G401 (cell line): ENCODE measurements around the gene SERTAD1. TPM values are rescaled to one million over a fixed set of nuclear protein-coding genes. Genes with fewer than 3 reads are reported as not detected.
"Not testable (repeated sequence)": the region's sequence is repeated elsewhere in the genome, so short reads cannot be mapped to it uniquely, and the experiment has no call there.

Experiments used
- DNase-seq: peaks from one replicate; pipeline ENCODE4 v3.0.0-alpha.2; 2015; ENCODE audit warnings: low spot score
- in situ Hi-C: cut with HindIII; loops from 2 replicates; pipeline ENCODE4 v1.10.0; 2016; ENCODE audit warnings: low sequenced_read_pairs, mixed read lengths
- total RNA-seq: library from RNA; depleted of rRNA; stranded (reverse); fragments of >200 nt; shearing (Covaris generic); gene quantifications from 2 replicates; pipeline ENCODE4 v1.2.3, GENCODE V29; 2014

Gene SERTAD1
- total RNA-seq, 1 experiment from 2014 or later = 24.4 TPM

DNA sequence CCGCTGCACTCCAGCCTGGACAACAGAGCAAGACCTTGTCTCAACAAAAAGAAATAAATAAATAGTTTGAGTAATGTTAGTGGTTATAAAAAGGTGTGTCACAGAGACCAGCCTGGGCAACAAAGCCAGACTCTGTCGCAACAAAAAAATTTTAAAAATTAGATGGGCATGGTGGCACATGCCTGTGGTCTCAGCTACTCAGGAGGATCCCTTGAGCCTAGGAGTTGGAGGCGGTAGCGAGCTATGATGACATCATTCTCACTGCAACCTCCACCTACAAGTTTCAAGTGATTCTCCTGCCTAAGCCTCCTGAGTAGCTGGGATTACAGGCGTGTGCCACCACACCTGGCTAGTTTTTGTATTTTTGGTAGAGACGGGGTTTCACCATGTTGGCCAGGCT, 28.2 kb upstream of the SERTAD1 start:
- in situ Hi-C loops, DNase-seq: not testable (repeated sequence)

DNA sequence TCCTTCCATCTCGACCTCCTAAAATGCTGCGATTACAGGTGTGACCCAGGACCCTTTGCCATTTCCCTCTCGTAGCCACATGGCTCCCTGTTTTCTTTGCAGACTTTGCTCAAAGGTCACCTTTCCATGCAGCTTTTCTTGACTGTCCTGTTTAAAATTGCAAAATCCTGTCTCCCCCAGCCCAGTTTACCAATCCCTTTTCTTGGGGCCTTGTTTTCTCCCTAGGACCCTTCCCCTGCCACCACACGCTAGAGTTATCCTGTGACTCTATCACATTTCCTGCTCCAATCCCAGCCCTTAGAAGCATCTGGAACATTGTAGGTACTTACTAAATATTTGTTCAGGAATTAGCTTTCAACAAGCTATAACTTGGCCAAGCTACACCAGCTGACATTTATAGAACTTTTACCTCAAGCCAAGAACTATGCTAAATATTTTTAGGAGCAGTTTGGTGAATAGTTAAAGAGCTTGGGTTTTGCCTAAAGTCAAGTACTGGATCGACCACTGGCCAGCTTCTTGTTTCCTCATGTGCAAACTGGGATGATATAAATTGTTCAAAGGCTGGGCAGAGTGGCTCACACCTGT, 27.5 kb upstream of the SERTAD1 start:
- in situ Hi-C loops = no loop called here
- no peak for DNase-seq

- no peak for DNase-seq
- in situ Hi-C loops = no loop called here
Measured at GRCh38 chr19:40452016-40452415, 26.2 kb upstream of the SERTAD1 start.

DNA sequence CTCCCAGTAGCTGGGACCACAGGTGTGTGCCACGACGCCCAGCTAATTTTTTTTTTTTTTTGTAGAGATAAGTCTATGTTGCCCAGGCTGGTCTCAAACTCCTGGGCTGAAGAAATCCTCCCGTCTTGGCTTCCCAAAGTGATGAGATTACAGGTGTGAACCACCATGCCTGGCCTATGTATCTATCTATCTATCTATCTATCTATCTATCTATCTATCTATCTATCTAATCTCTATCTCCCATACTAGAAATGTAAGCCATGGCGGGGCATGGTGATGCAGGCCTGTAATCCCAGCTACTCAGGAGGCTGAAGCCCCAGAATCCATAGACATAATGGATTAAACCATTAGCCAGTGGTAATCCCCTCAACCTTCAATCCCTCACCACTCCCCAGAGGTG, 24.9 kb upstream of the SERTAD1 start:
- in situ Hi-C loops = no loop called here

DNA sequence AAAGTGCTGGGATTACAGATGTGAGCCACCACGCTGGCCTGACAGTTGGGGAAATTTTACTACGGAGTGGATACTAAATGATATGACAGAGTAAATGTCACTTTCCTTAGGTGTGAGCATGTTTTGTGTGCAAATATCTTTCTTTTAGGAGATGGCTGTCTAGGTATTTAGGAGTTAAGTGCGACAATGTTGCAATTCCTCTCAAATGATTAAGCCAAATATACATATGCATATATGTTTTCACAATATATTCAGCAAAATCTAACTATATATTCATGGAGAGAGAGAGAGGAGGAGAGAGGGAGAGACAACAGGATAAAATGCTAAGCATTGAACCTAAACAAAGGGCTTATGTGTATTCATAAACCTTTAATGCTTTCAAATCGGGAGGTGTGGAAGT, 23.7 kb upstream of the SERTAD1 start:
- in situ Hi-C loops = no loop called here
- DNase-seq = no peak

More for the DNA sequence above, 24.9 kb upstream of the SERTAD1 start:
- no peak for DNase-seq

DNA sequence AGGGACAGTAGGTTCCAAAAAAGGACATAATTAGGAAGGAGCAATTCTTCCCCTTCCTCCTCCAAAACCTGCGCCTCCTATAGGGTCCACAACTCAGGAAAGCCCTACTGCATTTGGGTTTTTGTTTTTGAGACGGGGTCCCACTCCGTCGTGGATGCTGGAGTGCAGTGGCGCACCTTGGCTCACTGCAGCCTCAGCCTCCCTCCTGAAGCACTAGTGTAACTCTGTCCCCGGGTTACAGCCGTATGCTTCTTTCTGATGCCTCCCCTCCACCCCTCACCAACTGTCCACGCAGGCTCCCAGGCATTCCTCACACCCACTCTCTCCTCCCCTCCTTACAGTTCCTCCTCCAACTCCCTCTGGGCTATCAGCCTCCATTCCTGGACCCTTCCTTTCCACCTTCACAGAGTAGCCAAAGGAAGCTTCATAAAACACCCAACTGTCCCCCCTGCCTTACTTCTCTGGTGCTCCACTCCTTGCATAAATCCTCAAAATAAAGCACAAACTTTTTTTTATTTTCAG, 20.5 kb upstream of the SERTAD1 start:
- DNase-seq = no peak
- in situ Hi-C loops = no loop called here

DNA sequence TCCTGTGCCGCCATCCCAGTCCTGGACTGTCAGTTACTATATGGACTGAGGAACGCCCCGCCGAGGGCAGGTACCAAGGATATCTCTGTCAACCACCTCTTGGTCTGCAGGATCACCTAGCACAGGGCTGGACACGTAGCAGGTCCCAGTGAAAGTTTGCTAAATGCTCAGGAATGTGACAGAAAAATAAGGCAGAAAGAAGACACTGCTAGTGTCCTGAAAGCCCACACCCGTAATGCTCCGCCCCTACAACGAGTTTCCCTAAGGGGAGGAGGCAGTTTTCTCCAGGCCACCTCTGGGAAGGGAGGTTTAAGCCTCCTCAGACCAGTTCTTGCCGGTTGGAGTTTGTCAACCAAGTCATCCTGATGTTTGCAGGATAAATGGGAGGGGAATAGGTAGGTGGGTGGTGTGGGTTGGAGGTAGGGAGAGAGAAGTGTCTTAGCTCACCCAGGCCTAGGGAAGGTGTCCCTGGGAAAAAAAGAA, 20.0 kb upstream of the SERTAD1 start:
- in situ Hi-C loops = no loop called here
- no peak for DNase-seq

DNA sequence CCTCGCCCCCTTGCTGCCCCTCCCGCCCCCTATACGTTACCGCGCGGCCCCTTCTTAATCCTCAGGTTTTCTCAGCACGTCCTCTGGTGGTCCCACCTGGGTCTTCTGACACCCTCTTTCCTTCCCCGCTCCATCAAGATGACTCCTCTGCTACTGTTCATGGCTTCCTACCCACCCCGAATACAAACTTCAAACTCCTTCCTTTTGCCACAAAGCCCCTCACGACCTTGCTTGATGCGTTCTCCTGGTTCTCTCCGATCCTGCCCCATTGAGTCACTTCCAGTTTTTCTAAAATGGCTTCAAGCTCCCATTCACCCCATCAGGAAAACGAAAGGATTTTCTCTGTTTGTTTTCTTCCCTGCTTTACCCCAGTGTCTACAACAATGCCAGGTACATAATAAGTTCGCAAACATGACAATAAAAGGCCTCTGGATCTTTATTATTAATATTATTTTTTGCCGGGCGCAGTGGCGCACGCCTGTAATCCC, 19.1 kb upstream of the SERTAD1 start:
- in situ Hi-C loops = no loop called here

GRCh38 chr19:40444000-40444824, 18.4 kb upstream of the SERTAD1 start, which contains the start of gene SERTAD3:
Gene SERTAD3 (minus strand): TSS chr19:40444335. CDS start chr19:40442080, 2,255 bp downstream.
- in situ Hi-C loops = no loop called here
- DNase-seq = peak; percentile 95

More for the DNA sequence above, 19.1 kb upstream of the SERTAD1 start:
- DNase-seq = no peak

DNA sequence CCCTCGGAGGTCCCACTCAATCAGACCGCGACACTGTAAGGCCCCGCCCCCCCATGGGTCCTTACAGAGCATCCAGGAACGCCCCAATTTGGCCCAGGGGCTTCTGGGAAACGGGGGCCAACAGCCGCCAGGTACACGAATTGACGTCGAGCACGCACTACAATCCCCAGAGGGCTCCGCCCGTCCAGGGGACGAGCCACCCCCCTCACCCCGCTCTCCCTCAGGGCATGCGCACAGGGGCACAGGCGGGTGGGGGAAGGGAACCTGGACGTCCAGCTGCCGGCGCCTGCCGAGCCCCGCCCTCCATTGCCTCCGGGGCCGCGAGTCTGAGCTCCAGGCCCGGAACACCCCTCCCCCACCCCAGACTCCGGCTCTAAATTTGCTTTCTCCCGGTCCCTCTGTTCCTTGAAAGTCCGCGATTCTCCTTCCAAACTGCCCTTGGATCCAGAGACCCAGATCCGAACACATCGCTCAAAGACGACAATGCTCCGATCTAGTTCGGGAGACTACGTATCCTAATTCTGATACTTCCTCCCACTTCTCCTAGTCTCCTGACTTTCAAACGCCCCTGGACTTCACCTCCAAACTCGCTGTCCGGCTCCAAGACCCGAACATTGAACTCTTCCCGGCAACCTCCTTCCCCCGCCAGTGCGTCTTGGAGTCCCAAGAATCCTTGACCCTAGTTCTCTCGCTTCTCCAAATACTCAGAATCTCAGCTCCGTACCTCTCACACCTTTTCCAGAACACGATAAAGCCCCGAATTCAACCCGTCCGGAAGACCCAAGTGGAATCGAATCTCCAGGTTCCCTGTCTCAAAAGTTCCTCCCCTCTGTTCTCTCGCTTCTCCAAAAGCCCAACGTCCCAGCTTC, 17.6 kb upstream of the SERTAD1 start:
- in situ Hi-C loops = no loop called here
- peak; percentile 99 for DNase-seq

GRCh38 chr19:40442328-40443130, 16.7 kb upstream of the SERTAD1 start:
- in situ Hi-C loops = no loop called here
- DNase-seq = no peak

- in situ Hi-C loops = no loop called here
- no peak for DNase-seq
Measured at GRCh38 chr19:40441719-40442253, 16.0 kb upstream of the SERTAD1 start.

DNA sequence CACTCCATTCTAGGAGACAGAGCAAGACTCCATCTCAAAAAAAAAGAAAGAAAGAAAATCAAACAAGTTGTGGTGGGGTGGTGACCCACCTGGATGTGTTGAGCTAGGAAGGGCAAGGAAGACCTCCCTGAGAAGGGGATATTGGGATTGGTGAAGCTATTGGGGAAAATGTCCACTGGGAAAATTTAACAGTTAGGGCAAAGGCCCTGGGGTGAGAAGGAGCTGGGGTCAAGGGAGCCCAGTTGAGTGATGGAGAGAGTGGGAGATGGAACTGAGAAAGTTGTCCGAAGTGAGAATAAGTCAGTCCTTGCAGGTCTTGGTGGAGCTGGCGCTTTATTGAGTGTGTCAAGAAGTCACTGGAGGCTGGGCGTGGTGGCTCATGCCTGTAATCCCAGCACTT, 12.5 kb upstream of the SERTAD1 start:
- DNase-seq = no peak
- in situ Hi-C loops = no loop called here

GRCh38 chr19:40433391-40434216, 7.8 kb upstream of the SERTAD1 start:
- in situ Hi-C loops = no loop called here
- peak; percentile 74 for DNase-seq

DNA sequence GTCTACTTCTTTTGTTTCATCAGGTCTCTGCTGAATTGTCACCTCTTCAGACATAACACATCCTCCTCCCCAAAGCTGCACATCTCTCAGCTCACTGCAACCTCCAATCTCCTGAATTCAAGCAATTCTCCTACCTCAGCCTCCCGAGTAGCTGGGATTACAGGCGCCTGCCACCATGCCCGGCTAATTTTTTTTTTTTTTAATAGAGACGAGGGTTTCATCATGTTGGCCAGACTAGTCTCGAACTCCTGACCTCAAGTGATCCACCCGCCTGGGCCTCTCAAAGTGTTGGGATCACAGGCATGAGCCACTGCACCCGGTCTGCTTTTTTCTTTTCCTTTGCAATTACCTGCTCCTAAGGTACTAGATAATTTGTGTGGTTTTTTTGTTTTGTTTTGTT, 7.0 kb upstream of the SERTAD1 start:
- in situ Hi-C loops, DNase-seq: not testable (repeated sequence)

DNA sequence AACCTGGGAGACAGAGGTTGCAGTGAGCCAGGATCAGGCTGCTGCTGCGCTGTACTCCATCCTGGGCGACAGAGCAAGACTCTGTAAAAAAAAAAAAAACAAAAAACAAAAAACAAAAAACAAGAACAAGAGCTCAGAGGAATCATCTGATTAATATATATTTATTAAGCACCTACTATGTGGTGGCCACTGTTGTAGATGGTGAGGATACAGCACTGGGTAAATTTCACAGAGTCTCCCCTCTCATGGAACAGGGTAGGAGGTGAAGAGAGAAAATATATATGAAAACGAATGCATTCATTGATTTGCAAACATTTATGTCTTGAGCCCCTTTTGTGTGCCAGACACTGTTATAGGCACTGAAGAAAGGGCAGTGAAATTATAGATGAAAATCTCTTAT, 5.9 kb upstream of the SERTAD1 start:
- in situ Hi-C loops = no loop called here
- no peak for DNase-seq

GRCh38 chr19:40430242-40430641, 4.5 kb upstream of the SERTAD1 start:
- in situ Hi-C loops, DNase-seq: not testable (repeated sequence)
